ENCODE data around the gene SKAP1. TPM values are rescaled to one million over a fixed set of nuclear protein-coding genes. Genes with fewer than 3 reads are reported as not detected.

SKAP1 gene
- total and polyA plus RNA-seq, 2 of the 13 experiments (the other 11 are each of a cell fraction or from before 2014, with no cell fraction given): 0.21 TPM; not detected in 1

- ChIA-PET POLR2A (no interaction called here), CTCF (ENCODE audit: low intra/inter-chr PET ratio, low total read pairs) (no interaction called here)
- WGBS (ENCODE audit: low lambda C conversion rate): 40% methylated on average over 3 of the region's 3 CpGs
- no peak for ATAC-seq
- no peak overlapping the region for H3K4me2 ChIP-seq (ENCODE audit: low read depth, low read length)
- H3K36me3 ChIP-seq (replicated peaks in 1 of 2; ENCODE audit: control insufficient read depth in 1 of 2, insufficient read depth in 2 of 2, low read length in 2 of 2): no peaks in the 10 kb centered on the region
- H3K9ac ChIP-seq (ENCODE audit: insufficient read depth, low read depth, low read length): no peak overlapping the region
- no peak overlapping the region for H2AFZ ChIP-seq (ENCODE audit: low read length)
- intact Hi-C loops (cut with micrococcal nuclease; ENCODE audit: unreplicated experiment) (no loop called here), in situ Hi-C loops (cut with HindIII; ENCODE audit: extremely low pct_ligation_motif_present, low pct_unique_long_range_greater_than_20kb) (no loop called here)
- H3K4me1 ChIP-seq (ENCODE audit: insufficient read depth, low read length): no peaks in the 10 kb centered on the region
- H3K79me2 ChIP-seq (ENCODE audit: insufficient read depth, low read length): no peaks in the 10 kb centered on the region
- no peaks in the 10 kb centered on the region for H4K20me1 ChIP-seq (ENCODE audit: insufficient read depth, low read length)
- BruUV-seq (replicated peaks): no TSS peak
- peaks cover 0 to 11% of the 10 kb centered on the region in 2 experiments; a peak in 2 of 5 replicates for H3K27me3 ChIP-seq (ENCODE audit: control insufficient read depth in 1 of 2, insufficient read depth in 2 of 2, low read length in 2 of 2)
- no peak overlapping the region for H3K27ac ChIP-seq (ENCODE audit: extremely low read length, insufficient read depth, low read length)
- DNase-seq (ENCODE audit: low spot score): no peak
- H3K4me3 ChIP-seq (replicated peaks in 1 of 3; ENCODE audit: insufficient read depth in 1 of 3, low read depth in 2 of 3, low read length in 3 of 3): no peak overlapping the region
- H3K9me3 ChIP-seq (ENCODE audit: low read length): no peaks in the 10 kb centered on the region
- no peak for FAIRE-seq
- TF ChIP-seq ZBTB49 (CRISPR knock-in tag; IDR thresholded peaks at IDR 0.05; ENCODE audit: borderline replicate concordance) (no peak), ZNF580 (CRISPR knock-in tag; IDR thresholded peaks at IDR 0.05; ENCODE audit: borderline replicate concordance, low read depth) (no peak), SMYD3 (CRISPR knock-in tag; IDR thresholded peaks at IDR 0.05) (no peak), SRY (CRISPR knock-in tag; IDR thresholded peaks at IDR 0.05) (no peak), HOMEZ (CRISPR knock-in tag; IDR thresholded peaks at IDR 0.05; ENCODE audit: low read depth) (no peak), ZNF33B (CRISPR knock-in tag; IDR thresholded peaks at IDR 0.05) (no peak), ZHX1 (CRISPR knock-in tag; IDR thresholded peaks at IDR 0.05; ENCODE audit: low read depth) (no peak), ZNF713 (CRISPR knock-in tag; IDR thresholded peaks at IDR 0.05) (no peak), ZBTB8A (CRISPR knock-in tag; IDR thresholded peaks at IDR 0.05; ENCODE audit: borderline replicate concordance, low read depth) (no peak), ISX (CRISPR knock-in tag; conservative IDR thresholded peaks at IDR 0.05) (no peak), ZNF24 (IDR thresholded peaks at IDR 0.05) (no peak), ASH2L (IDR thresholded peaks at IDR 0.05; ENCODE audit: insufficient read length, low read depth, low read length) (no peak), ZSCAN31 (CRISPR knock-in tag; IDR thresholded peaks at IDR 0.05; ENCODE audit: low read depth) (no peak), ZNF710 (CRISPR knock-in tag; IDR thresholded peaks at IDR 0.05; ENCODE audit: borderline replicate concordance) (no peak), KLF13 (CRISPR knock-in tag; IDR thresholded peaks at IDR 0.05) (no peak)
Measured at GRCh38 chr17:48247603-48248002, 182.4 kb downstream of the SKAP1 start.

Measured in HepG2 (cell line).